Fibroblast of lung (primary cell): ENCODE results near the gene AMACR. TPM values are rescaled to one million over a fixed set of nuclear protein-coding genes. Genes with fewer than 3 reads are reported as not detected.

ENCODE experiments used
- DNase-seq, 2 donors: peaks; one replicate each; pipeline versions ENCODE4 v3.0.0 to v3.0.0-alpha.2; 2010; ENCODE audit warnings: low read depth in 2 of 2
- H2AFZ ChIP-seq: 2 replicates; pipeline ENCODE4 v1.5.1; 2012; ENCODE audit warnings: low read length, control low read depth, inconsistent platforms
- H3K27ac ChIP-seq: 2 replicates; pipeline ENCODE4 v1.5.1; 2011; ENCODE audit warnings: low read length, control low read depth; ENCODE audit not compliant: insufficient read depth
- H3K27me3 ChIP-seq: 2 replicates; pipeline ENCODE4 v1.5.1; 2011; ENCODE audit warnings: mild to moderate bottlenecking, low read length; ENCODE audit not compliant: control insufficient read depth, insufficient read depth
- H3K36me3 ChIP-seq: 2 replicates; pipeline ENCODE4 v1.5.1; 2011; ENCODE audit warnings: low read length; ENCODE audit not compliant: control insufficient read depth, insufficient read depth
- H3K4me1 ChIP-seq: 2 replicates; pipeline ENCODE4 v1.5.1; 2011; ENCODE audit warnings: low read length; ENCODE audit not compliant: control insufficient read depth, insufficient read depth; ENCODE audit errors: extremely low read depth
- H3K4me2 ChIP-seq: 2 replicates; pipeline ENCODE4 v1.5.1; 2011; ENCODE audit warnings: low read length, control low read depth; ENCODE audit not compliant: insufficient read depth; ENCODE audit errors: extremely low read depth
- H3K4me3 ChIP-seq, 4 experiments: fragments of 200-600 bp in 1 of 4; sonication (generic) in 1 of 4; replicated peaks in 1 of 4; 2 replicates each; pipeline ENCODE4 v1.5.1; 2011 to 2016; ENCODE audit warnings: low read length in 4 of 4, low read depth in 3 of 4, mild to moderate bottlenecking in 3 of 4, control low read depth in 2 of 4, inconsistent platforms in 1 of 4, mixed read lengths in 1 of 4; ENCODE audit not compliant: insufficient read depth in 1 of 4; ENCODE audit errors: control extremely low read depth in 1 of 4
- H3K79me2 ChIP-seq: 2 replicates; pipeline ENCODE4 v1.5.1; 2012; ENCODE audit warnings: mild to moderate bottlenecking, low read length, inconsistent platforms; ENCODE audit not compliant: control insufficient read depth, insufficient read depth
- H3K9ac ChIP-seq: 2 replicates; pipeline ENCODE4 v1.5.1; 2011; ENCODE audit warnings: mild to moderate bottlenecking, low read length, control low read depth; ENCODE audit not compliant: insufficient read depth
- H3K9me3 ChIP-seq: 2 replicates; pipeline ENCODE4 v1.5.1; 2012; ENCODE audit warnings: low read depth, low read length; ENCODE audit not compliant: control insufficient read depth, insufficient read depth
- H4K20me1 ChIP-seq: 2 replicates; pipeline ENCODE4 v1.5.1; 2011; ENCODE audit warnings: low read length; ENCODE audit not compliant: control insufficient read depth, insufficient read depth; ENCODE audit errors: extremely low read depth
- CTCF ChIP-seq, 2 donors: IDR thresholded peaks in 1 of 2; conservative IDR thresholded peaks in 1 of 2; 1 replicate in 1 of 2; 2 replicates in 1 of 2; pipeline ENCODE4 v1.5.1; 2011 to 2012; ENCODE audit warnings: low read length in 2 of 2, control low read depth in 1 of 2, inconsistent platforms in 1 of 2, low read depth in 1 of 2, mild to moderate bottlenecking in 1 of 2
- EZH2 ChIP-seq: IDR thresholded peaks from 2 replicates; pipeline ENCODE4 v1.5.1; 2012; ENCODE audit warnings: low read length, control low read depth, mild to moderate bottlenecking; ENCODE audit errors: missing control alignments
- polyA plus RNA-seq, 2 donors: library from polyadenylated mRNA; depleted of rRNA in 1 of 2; stranded (reverse) in 1 of 2; unstranded in 1 of 2; fragments of >200 nt; gene quantifications; 2 replicates each; pipeline ENCODE4 v1.2.1, GENCODE V29; 2011 to 2012; ENCODE audit warnings: missing spikeins in 1 of 2
- total RNA-seq: library from RNA; depleted of rRNA; stranded (reverse); fragments of >200 nt; gene quantifications from 2 replicates; pipeline ENCODE4 v1.2.1, GENCODE V29; 2014

AMACR gene
- total and polyA plus RNA-seq, 2 donors (not counting 1 experiment from before 2014, with no cell fraction given), result 7.6 to 14.2 TPM

GRCh38 chr5:33966805-33967204 is 41.0 kb downstream of the AMACR start:
- H3K27me3 ChIP-seq, result peaks cover under 1% of the 10 kb centered on the region
- no peak overlapping the region for H3K4me2 ChIP-seq
- H3K4me3 ChIP-seq, result no peak overlapping the region
- no peak overlapping the region for H3K27ac ChIP-seq
- no peak overlapping the region for H3K9ac ChIP-seq
- no peaks in the 10 kb centered on the region for H3K36me3 ChIP-seq
- H3K79me2 ChIP-seq, result no peaks in the 10 kb centered on the region
- H3K9me3 ChIP-seq, result no peaks in the 10 kb centered on the region
- no peaks in the 10 kb centered on the region for H3K4me1 ChIP-seq
- no peaks in the 10 kb centered on the region for H4K20me1 ChIP-seq
- no peak for TF ChIP-seq CTCF (conservative IDR thresholded peaks at IDR 0.05 in 1 of 2, IDR thresholded peaks at IDR 0.05 in 1 of 2; ENCODE audit: low read depth in 1 of 2, low read length in 2 of 2)
- H2AFZ ChIP-seq, result no peak overlapping the region
- no peak for DNase-seq

DNA sequence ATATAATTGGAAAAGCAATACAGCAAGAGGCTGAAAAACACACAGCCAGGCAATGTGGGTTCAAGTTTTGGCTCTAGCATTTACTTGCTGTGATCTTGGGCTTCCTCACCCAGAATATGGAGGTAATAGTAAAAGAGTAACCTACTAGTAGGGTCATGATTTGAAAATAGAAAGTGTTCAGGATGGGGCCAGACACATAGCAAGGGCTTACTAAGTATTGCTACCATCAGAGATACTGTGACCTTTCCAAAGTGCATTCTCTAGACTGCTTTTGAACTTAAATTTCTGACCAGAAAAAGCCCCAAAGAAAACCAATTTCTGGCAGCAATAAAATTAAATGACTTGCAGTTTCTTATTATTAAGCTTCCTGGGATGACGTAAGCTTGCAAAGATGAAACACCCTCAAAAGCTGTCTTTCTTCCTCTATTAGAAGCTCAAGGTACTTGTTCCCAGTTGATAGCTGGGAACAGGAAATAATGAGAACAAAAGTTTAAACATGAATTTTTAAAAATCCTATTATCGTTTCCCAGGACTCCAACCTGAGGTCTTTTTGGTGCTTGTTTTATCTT is 43.6 kb downstream of the AMACR start:
- no peak for TF ChIP-seq EZH2
- TF ChIP-seq CTCF (conservative IDR thresholded peaks at IDR 0.05 in 1 of 2, IDR thresholded peaks at IDR 0.05 in 1 of 2; ENCODE audit: low read depth in 1 of 2, low read length in 2 of 2), result no peak
- Histone ChIP-seq H3K4me2 (no peak overlapping the region), H3K27ac (no peak overlapping the region), H3K79me2 (no peaks in the 10 kb centered on the region), H3K9me3 (no peaks in the 10 kb centered on the region), H4K20me1 (no peaks in the 10 kb centered on the region), H2AFZ (no peak overlapping the region), H3K4me3 (no peak overlapping the region), H3K36me3 (no peaks in the 10 kb centered on the region), H3K27me3 (peaks cover 2% of the 10 kb centered on the region), H3K9ac (no peak overlapping the region), H3K4me1 (no peaks in the 10 kb centered on the region)
- no peak for DNase-seq

- Histone ChIP-seq H3K27ac (no peak overlapping the region), H3K27me3 (peaks cover 4% of the 10 kb centered on the region), H3K4me2 (no peak overlapping the region), H3K4me3 (no peak overlapping the region), H3K4me1 (no peaks in the 10 kb centered on the region), H3K9ac (no peak overlapping the region), H3K79me2 (no peaks in the 10 kb centered on the region), H2AFZ (no peak overlapping the region), H3K9me3 (no peaks in the 10 kb centered on the region), H3K36me3 (no peaks in the 10 kb centered on the region), H4K20me1 (no peaks in the 10 kb centered on the region)
- TF ChIP-seq EZH2 (no peak), CTCF (conservative IDR thresholded peaks at IDR 0.05 in 1 of 2, IDR thresholded peaks at IDR 0.05 in 1 of 2; ENCODE audit: low read depth in 1 of 2, low read length in 2 of 2) (no peak)
- no peak for DNase-seq
Observed at GRCh38 chr5:33958176-33958575, 49.7 kb downstream of the AMACR start.
